ENCODE data around the gene HOXA9. TPM values are rescaled to one million over a fixed set of nuclear protein-coding genes. Genes with fewer than 3 reads are reported as not detected.

Gene HOXA9
- total and polyA plus RNA-seq, 2 of the 4 experiments (the other 2 are of a cell fraction) = 0.18 to 0.32 TPM

DNA sequence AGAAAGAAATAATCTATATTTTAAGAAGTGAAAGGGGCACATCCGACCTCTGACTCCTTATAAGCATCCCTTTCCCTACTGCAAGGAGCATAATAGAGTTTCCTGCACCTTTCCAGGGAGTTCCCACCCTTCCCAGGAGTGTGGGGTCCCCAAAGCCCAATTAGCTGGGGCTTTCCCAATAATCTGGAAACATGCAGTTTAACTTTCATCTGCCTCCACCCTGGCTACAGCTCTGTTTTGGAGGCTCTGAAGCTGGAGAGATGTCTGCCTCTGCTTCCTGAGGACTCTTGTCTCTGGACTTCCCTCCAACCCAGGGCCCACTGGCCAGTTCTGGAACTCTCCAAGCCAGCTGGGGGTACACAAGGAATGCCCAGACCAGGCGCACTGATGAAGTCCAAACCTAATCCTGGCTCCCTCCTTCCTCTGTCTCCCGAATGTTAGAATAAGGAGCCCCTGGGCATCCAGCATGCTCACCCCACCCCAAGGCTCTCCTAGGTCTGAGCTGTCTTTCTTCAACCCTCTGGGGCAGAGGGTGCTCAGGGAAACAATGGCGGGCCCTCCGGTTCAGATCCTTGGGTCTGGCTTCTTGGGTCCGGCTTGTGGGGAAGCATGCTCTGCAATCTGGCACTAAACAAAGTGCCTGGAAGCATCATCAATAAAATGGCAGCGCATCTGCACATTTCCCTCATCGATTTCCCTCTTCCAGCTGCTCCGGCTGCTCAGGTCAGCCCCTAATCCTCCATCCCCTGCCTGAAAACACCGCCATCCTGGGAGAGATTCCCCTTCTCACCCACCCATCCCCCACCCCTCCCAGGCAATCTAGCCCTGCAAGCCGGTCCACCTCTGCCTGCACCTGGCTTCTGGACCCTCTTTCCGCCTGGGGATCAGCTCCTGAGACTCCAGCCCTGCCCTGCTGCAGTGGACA, 48.1 kb downstream of the HOXA9 start:
- Histone ChIP-seq H3K27ac (ENCODE audit: insufficient read depth, low read length) (peak overlapping the region; percentile 89), H3K4me3 (ENCODE audit: insufficient read depth, low read depth, low read length) (peak overlapping the region; percentile 71)

More for the DNA sequence above, 48.1 kb downstream of the HOXA9 start:
- BruUV-seq (replicated peaks) = no TSS peak
- H4K91ac ChIP-seq (ENCODE audit: insufficient read depth, low read depth, low read length) = peak overlapping the region; percentile 83
- peak overlapping the region; percentile 58; the same call in 1 of the 3 replicates for H2BK15ac ChIP-seq (ENCODE audit: low read depth, low read length)
- peak overlapping the region; percentile 72 for H3K14ac ChIP-seq (replicated peaks; ENCODE audit: low read depth, low read length)
- H2AK9ac ChIP-seq (replicated peaks; ENCODE audit: low read depth, low read length, poor library complexity) = peak overlapping the region; percentile 83
- ChIA-PET POLR2A (ENCODE audit: unreplicated experiment) (interaction anchor here (0.6 kb wide), 1 partner anchor 412 kb away, joined by 3 read pairs; no protein-coding TSS in a partner anchor), CTCF (interaction anchor here (0.7 to 1.3 kb wide), 2 partner anchors 34 to 263 kb away, joined by 3 read pairs; no protein-coding TSS in a partner anchor)
- H4K8ac ChIP-seq (ENCODE audit: low read depth in 2 of 2, low read length in 2 of 2) = peak overlapping the region; percentile 37 to 64; a peak in 2 of 4 replicates
- DNase-seq (peak; percentile 28), ATAC-seq (ENCODE audit: low read depth) (no peak)
- H3K9ac ChIP-seq (ENCODE audit: low read depth, low read length) = peak overlapping the region; percentile 96
- peak overlapping the region; percentile 73 for H2BK120ac ChIP-seq (ENCODE audit: low read depth, low read length)
- H3K4ac ChIP-seq (ENCODE audit: low read depth, low read length) = peak overlapping the region; percentile 86
- dilution Hi-C loops (cut with HindIII; ENCODE audit: low sequenced_read_pairs, unreplicated experiment) = no loop called here
- peak overlapping the region; percentile 92 for H2AK5ac ChIP-seq (ENCODE audit: low read depth, low read length)
- H2AFZ ChIP-seq (replicated peaks; ENCODE audit: low read length, poor library complexity) = peak overlapping the region; percentile 53
- H3K4me2 ChIP-seq (ENCODE audit: low read depth, low read length) = peak overlapping the region; percentile 78
- peak overlapping the region; percentile 91 for H3K56ac ChIP-seq (ENCODE audit: extremely low read depth, insufficient read depth, low read length)
- peak overlapping the region; percentile 54 for H4K5ac ChIP-seq (ENCODE audit: low read depth, low read length)
- H3K9me3 ChIP-seq (ENCODE audit: control insufficient read depth, insufficient read depth, low read length) = no peaks in the 10 kb centered on the region
- in situ Hi-C loops (cut with MboI; ENCODE audit: low sequenced_read_pairs) = no loop called here
- H3K79me1 ChIP-seq (ENCODE audit: low read depth in 1 of 2, low read length in 2 of 2) = peaks cover 0 to 39% of the 10 kb centered on the region in 2 experiments; a peak in 2 of 4 replicates
- no peaks in the 10 kb centered on the region for H3K27me3 ChIP-seq (ENCODE audit: control insufficient read depth, insufficient read depth, low read length)
- H2BK5ac ChIP-seq (ENCODE audit: low read depth, low read length, poor library complexity, severe bottlenecking) = peak overlapping the region; percentile 80
- H3K18ac ChIP-seq (ENCODE audit: low read depth, low read length) = peak overlapping the region; percentile 97
- 0% methylated on average over 4 of the region's 12 CpGs; no CpG with 5 or more reads in 1 of the 2 experiments for WGBS, 2 experiments (ENCODE audit: extremely low coverage in 2 of 2, insufficient read length in 1 of 2)
- H4K20me1 ChIP-seq (ENCODE audit: insufficient read depth, low read length) = peaks cover 10% of the 10 kb centered on the region
- H3K36me3 ChIP-seq (ENCODE audit: control insufficient read depth, insufficient read depth, low read length) = peaks cover 9% of the 10 kb centered on the region; the same call in 1 of the 2 replicates
- peaks cover 23% of the 10 kb centered on the region for H3K4me1 ChIP-seq (ENCODE audit: control insufficient read depth, insufficient read depth, low read length)
- peak overlapping the region; percentile 54 for H2BK20ac ChIP-seq (ENCODE audit: low read depth, low read length)
- TF ChIP-seq CEBPB (IDR thresholded peaks at IDR 0.05; ENCODE audit: low read depth, low read length) (no peak), RCOR1 (IDR thresholded peaks at IDR 0.05; ENCODE audit: insufficient replicate concordance, low read length) (no peak), RFX5 (IDR thresholded peaks at IDR 0.05; ENCODE audit: low read depth, low read length) (no peak), NFE2L2 (IDR thresholded peaks at IDR 0.05; ENCODE audit: low read depth, low read length) (no peak), POLR2A (IDR thresholded peaks at IDR 0.05; ENCODE audit: low read depth, low read length) (peak; percentile 25; the same call in 1 of the 2 replicates), CHD1 (IDR thresholded peaks at IDR 0.05; ENCODE audit: low read depth, low read length) (no peak), FOS (IDR thresholded peaks at IDR 0.05; ENCODE audit: low read depth, low read length) (no peak), RAD21 (IDR thresholded peaks at IDR 0.05; ENCODE audit: low read length) (no peak)
- TF ChIP-seq, protein P1, sequence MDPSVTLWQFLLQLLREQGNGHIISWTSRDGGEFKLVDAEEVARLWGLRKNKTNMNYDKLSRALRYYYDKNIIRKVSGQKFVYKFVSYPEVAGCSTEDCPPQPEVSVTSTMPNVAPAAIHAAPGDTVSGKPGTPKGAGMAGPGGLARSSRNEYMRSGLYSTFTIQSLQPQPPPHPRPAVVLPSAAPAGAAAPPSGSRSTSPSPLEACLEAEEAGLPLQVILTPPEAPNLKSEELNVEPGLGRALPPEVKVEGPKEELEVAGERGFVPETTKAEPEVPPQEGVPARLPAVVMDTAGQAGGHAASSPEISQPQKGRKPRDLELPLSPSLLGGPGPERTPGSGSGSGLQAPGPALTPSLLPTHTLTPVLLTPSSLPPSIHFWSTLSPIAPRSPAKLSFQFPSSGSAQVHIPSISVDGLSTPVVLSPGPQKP (IDR thresholded peaks at IDR 0.05; ENCODE audit: borderline replicate concordance, low read depth, low read length) = no peak
- intact Hi-C loops (cut with micrococcal nuclease) = no loop called here
- H3K23ac ChIP-seq (ENCODE audit: low read depth, low read length) = peak overlapping the region; percentile 95
- H3K9me1 ChIP-seq (ENCODE audit: insufficient read depth, low read length) = peaks cover 7% of the 10 kb centered on the region; the same call in 1 of the 2 replicates

All from IMR-90 (cell line).